Colonic mucosa (tissue), 4 donors: Measurements from ENCODE around the gene EPB41L3. TPM values are rescaled to one million over a fixed set of nuclear protein-coding genes. Genes with fewer than 3 reads are reported as not detected.

Experiments used
- DNase-seq: peaks from one replicate; pipeline ENCODE4 v3.0.0-alpha.2; 2020
- H3K27ac ChIP-seq: fragments of 200-600 bp; one replicate; pipeline ENCODE4 v1.8.0; 2021
- H3K27me3 ChIP-seq: fragments of 200-600 bp; one replicate; pipeline ENCODE4 v1.8.0; 2021
- H3K36me3 ChIP-seq: fragments of 200-600 bp; one replicate; pipeline ENCODE4 v1.8.0; 2021
- H3K4me1 ChIP-seq: fragments of 200-600 bp; one replicate; pipeline ENCODE4 v1.8.0; 2021; ENCODE audit warnings: mild to moderate bottlenecking
- H3K4me3 ChIP-seq: fragments of 200-600 bp; one replicate; pipeline ENCODE4 v1.8.0; 2021
- H3K9ac ChIP-seq, 2 donors: one replicate each; pipeline ENCODE4 v1.7.0; 2013; ENCODE audit warnings: control low read depth in 2 of 2, low read depth in 2 of 2, low read length in 2 of 2
- H3K9me3 ChIP-seq: fragments of 200-600 bp; one replicate; pipeline ENCODE4 v1.8.0; 2021
- CTCF ChIP-seq: fragments of 200-600 bp; IDR thresholded peaks from one replicate; pipeline ENCODE4 v1.8.0; 2022; ENCODE audit warnings: antibody characterized with exemption, mild to moderate bottlenecking
- intact Hi-C: fragments of 100-400 bp; cut with DNase I; formaldehyde crosslinking; loops from one replicate; pipeline ENCODE4 v1.14.1; 2022
- total RNA-seq, 2 donors: library from RNA; stranded (reverse); fragmentation: NEBNext Ultra II Directional in 1 of 2; extraction: Animal tissue kit (Norgen Biotek cat#: 25700) in 1 of 2; gene quantifications; one replicate each; pipeline ENCODE4 v1.2.1, GENCODE V29; 2021
- donor health status: healthy.
- donor health status: DM: no; HTN: no; CAD: no.
- donor health status: DM: no; HTN: no; CAD: no.

EPB41L3 gene
- total RNA-seq, 2 donors from 2014 or later: 43.3 to 78.0 TPM

- Histone ChIP-seq H3K9me3 (no peaks in the 10 kb centered on the region), H3K36me3 (no peaks in the 10 kb centered on the region), H3K9ac (no peak overlapping the region), H3K27ac (no peak overlapping the region), H3K4me1 (no peaks in the 10 kb centered on the region), H3K27me3 (no peaks in the 10 kb centered on the region), H3K4me3 (no peak overlapping the region)
- intact Hi-C loops: no loop called here
- DNase-seq: no peak
- TF ChIP-seq CTCF: no peak
These were observed 154.9 kb downstream of the EPB41L3 start for GRCh38 chr18:5388896-5389295.

GRCh38 chr18:5380586-5380985 lies 163.2 kb downstream of the EPB41L3 start:
- no peak overlapping the region for H3K27ac ChIP-seq
- intact Hi-C loops: no loop called here
- no peak overlapping the region for H3K4me3 ChIP-seq
- no peak for DNase-seq
- no peaks in the 10 kb centered on the region for H3K4me1 ChIP-seq
- H3K9ac ChIP-seq: no peak overlapping the region
- no peaks in the 10 kb centered on the region for H3K27me3 ChIP-seq
- H3K9me3 ChIP-seq: no peaks in the 10 kb centered on the region
- no peaks in the 10 kb centered on the region for H3K36me3 ChIP-seq
- no peak for TF ChIP-seq CTCF

GRCh38 chr18:5376986-5377385 lies 166.8 kb downstream of the EPB41L3 start:
- H3K9me3 ChIP-seq: no peaks in the 10 kb centered on the region
- DNase-seq: no peak
- no peaks in the 10 kb centered on the region for H3K36me3 ChIP-seq
- H3K9ac ChIP-seq: no peak overlapping the region
- H3K4me1 ChIP-seq: no peaks in the 10 kb centered on the region
- intact Hi-C loops: no loop called here
- no peak overlapping the region for H3K4me3 ChIP-seq
- no peak for TF ChIP-seq CTCF
- H3K27ac ChIP-seq: no peak overlapping the region
- no peaks in the 10 kb centered on the region for H3K27me3 ChIP-seq

GRCh38 chr18:5370332-5370731 lies 173.5 kb downstream of the EPB41L3 start:
- Histone ChIP-seq H3K36me3 (no peaks in the 10 kb centered on the region), H3K4me3 (no peak overlapping the region), H3K4me1 (no peaks in the 10 kb centered on the region), H3K9ac (no peak overlapping the region), H3K9me3 (no peaks in the 10 kb centered on the region), H3K27me3 (no peaks in the 10 kb centered on the region), H3K27ac (no peak overlapping the region)
- intact Hi-C loops: no loop called here
- TF ChIP-seq CTCF: no peak
- DNase-seq: no peak

- DNase-seq: no peak
- H3K4me3 ChIP-seq: no peak overlapping the region
- no peak overlapping the region for H3K27ac ChIP-seq
- intact Hi-C loops: no loop called here
- H3K9me3 ChIP-seq: no peaks in the 10 kb centered on the region
- H3K4me1 ChIP-seq: no peaks in the 10 kb centered on the region
- no peaks in the 10 kb centered on the region for H3K36me3 ChIP-seq
- TF ChIP-seq CTCF: no peak
- H3K9ac ChIP-seq: no peak overlapping the region
- H3K27me3 ChIP-seq: no peaks in the 10 kb centered on the region
These were observed 174.3 kb downstream of the EPB41L3 start for GRCh38 chr18:5369513-5369912.

GRCh38 chr18:5365443-5365842 lies 178.4 kb downstream of the EPB41L3 start:
- Histone ChIP-seq H3K27me3 (no peaks in the 10 kb centered on the region), H3K4me3 (no peak overlapping the region), H3K9me3 (no peaks in the 10 kb centered on the region), H3K36me3 (no peaks in the 10 kb centered on the region), H3K4me1 (no peaks in the 10 kb centered on the region), H3K27ac (no peak overlapping the region), H3K9ac (no peak overlapping the region)
- intact Hi-C loops: no loop called here
- DNase-seq: no peak
- no peak for TF ChIP-seq CTCF
